HG03045 (cell line): ENCODE data around the gene HBP1.
A peak's percentile ranks its signal among the peaks of the same experiment; 100 is the strongest.
"Not testable (repeated sequence)": the region's sequence is repeated elsewhere in the genome, so short reads cannot be mapped to it uniquely, and the experiment has no call there.

Experiments
- ATAC-seq: cut with Tn5 transposase; IDR thresholded peaks from one replicate; pipeline ENCODE4 v1.9.1; 2021; ENCODE audit warnings: mild to moderate bottlenecking, moderate library complexity; ENCODE audit not compliant: unreplicated experiment

HBP1 gene

DNA sequence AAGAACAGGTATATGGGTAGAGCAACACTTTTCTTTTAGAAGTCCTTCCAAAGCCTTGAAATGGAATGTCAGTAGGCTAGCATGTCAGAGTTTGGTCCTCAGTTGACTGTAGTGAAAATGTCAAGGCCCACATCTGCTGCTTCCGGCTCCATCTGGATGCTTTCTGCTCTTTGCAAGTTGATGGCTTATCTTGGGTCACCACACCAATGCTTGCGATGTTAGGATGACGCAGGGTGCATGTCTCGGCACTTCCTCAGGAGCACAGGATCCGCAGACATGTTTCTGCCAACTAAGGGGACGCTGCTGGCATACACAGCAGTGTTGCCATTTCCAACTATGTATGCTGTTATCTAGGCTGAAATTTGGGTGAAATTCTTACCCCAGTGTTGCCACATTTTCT lies 14.0 kb upstream of the HBP1 start:
- no peak for ATAC-seq

DNA sequence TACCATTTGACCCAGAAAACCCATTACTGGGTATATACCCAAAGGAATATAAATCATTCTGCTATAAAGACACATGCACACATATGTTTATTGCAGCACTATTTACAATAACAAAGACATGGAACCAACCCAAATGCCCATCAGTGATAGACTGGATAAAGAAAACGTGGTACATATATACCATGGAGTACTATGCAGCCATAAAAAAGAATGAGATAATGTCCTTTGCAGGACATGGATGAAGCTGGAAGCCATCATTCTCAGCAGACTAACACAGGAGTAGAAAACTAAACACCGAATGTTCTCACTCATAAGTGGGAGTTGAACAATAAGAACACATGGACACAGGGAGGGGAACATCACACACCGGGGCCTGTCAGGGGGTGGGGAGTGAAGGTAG lies 13.1 kb upstream of the HBP1 start:
- ATAC-seq, result not testable (repeated sequence)

DNA sequence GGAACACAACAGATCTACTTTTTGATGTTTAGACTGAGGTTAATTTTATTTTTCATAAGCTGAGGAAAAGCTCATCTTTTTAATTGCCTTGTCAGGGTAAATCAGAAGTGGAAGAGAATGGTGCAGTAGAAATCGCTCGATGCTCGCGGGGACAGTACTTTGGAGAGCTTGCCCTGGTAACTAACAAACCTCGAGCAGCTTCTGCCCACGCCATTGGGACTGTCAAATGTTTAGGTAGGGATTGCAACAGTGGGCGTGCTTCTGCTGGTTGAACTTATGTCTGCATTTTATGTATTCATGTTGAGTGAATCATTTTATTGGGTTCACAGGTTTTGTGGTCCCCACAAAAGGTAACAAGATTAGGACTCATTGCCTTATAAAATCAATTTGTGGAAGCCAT lies 11.7 kb upstream of the HBP1 start:
- no peak for ATAC-seq

- ATAC-seq, result no peak
These were observed 10.8 kb upstream of the HBP1 start for GRCh38 chr7:107158028-107158427.

DNA sequence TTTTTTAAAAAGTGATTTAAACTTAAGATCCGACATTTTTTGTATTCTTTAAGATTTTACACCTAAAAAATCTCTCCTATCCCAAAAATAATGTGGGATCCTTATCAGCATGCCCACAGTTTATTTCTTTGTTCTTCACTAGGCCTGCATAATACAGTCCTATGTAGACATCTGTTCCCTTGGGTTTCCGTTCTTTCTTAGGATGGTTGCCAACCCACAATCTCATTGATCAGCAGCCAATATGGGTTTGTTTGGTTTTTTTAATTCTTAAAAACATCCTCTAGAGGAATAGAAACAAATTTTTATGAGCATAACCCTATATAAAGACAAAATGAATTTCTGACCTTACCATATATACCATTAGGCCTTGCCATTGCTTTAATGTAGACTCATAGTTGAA lies 8.4 kb upstream of the HBP1 start:
- no peak for ATAC-seq

- no peak for ATAC-seq
These were observed 7.4 kb upstream of the HBP1 start for GRCh38 chr7:107161415-107161814.

- ATAC-seq, result no peak
These were observed 6.3 kb upstream of the HBP1 start for GRCh38 chr7:107162475-107162874.

DNA sequence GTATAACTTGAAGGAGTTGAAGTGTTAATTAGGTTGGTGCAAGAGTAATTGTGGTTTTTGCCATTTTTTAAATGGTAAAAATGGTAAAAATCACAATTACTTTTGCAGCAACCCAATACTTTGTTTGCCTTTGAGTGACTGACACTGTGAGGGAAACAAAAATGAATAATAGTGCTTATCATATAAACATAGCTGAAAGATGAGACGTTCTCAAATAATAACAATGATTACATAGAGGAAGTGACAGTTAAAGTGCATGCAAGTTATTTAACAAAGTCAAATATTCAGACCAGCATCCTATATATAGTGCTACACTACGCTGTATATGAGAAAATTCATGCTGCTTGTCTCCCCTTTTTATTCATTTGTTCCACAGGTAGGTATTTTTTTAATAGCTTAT lies 4.7 kb upstream of the HBP1 start:
- ATAC-seq, result no peak

DNA sequence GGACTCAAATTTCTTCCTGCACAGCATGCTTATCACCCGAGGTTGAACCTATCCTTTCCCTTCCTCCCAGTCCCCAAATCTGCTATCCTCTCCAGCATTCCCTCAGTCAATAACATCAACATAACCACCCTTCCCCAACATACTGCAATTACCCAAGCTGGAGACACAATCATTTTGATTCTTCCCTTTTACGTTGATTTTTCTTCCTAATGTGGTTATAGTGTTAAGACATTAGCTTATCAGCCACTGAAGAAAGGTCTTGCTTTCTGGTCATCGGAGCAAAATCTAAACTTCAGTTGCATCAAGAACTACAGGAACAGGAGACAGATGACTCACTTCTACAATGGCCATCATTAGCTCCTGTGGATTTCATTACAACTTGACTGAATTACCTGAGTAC lies 3.5 kb upstream of the HBP1 start:
- no peak for ATAC-seq

- no peak for ATAC-seq
These were observed 1.9 kb upstream of the HBP1 start for GRCh38 chr7:107166736-107167426.

- ATAC-seq, result no peak
These were observed 1.1 kb upstream of the HBP1 start for GRCh38 chr7:107167483-107168232.

- peak; percentile 22 for ATAC-seq
These were observed 582 bp downstream of the HBP1 start for GRCh38 chr7:107169120-107170050.

DNA sequence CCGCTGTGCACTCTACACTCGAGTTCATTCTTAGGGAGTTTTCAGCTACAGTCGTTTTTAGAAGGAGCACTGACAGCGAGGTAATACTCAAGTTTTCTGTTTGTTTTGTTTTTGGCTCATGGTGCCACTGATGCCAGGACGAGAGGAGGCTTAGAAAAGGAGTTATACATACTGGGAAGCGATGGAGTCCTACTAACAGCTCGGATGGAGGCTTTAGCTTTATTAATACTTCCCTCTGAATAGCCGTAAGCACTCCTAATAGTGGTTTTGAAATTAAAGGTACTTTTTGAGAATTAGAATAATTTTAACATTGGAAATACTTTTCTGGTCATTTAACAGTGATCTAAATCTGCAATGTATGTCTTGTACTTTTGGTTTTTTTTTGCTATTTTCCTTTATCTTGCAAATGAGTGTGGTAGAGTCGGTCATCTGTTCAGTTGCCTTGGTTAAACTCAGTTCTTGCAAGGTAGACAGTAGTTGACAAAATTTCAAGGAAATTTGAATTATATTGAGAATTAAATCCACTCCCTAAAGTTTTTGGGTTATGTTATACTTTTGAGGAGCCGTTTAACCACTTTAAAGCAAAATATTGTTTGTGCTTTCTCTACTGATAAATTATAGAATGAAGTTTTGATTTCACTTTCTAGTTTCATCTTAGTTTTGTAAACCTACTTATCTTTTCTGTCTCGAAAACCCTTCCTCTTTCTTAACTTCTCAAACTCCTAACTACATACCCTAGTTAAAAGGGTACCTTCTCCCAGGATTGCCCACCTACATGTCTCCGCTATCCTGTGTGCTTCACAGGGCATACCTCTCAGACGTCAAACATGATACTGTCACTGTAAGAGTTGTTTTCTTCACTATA lies 1.5 kb downstream of the HBP1 start:
- ATAC-seq, result no peak

GRCh38 chr7:107171496-107171895 lies 2.7 kb downstream of the HBP1 start:
- no peak for ATAC-seq

DNA sequence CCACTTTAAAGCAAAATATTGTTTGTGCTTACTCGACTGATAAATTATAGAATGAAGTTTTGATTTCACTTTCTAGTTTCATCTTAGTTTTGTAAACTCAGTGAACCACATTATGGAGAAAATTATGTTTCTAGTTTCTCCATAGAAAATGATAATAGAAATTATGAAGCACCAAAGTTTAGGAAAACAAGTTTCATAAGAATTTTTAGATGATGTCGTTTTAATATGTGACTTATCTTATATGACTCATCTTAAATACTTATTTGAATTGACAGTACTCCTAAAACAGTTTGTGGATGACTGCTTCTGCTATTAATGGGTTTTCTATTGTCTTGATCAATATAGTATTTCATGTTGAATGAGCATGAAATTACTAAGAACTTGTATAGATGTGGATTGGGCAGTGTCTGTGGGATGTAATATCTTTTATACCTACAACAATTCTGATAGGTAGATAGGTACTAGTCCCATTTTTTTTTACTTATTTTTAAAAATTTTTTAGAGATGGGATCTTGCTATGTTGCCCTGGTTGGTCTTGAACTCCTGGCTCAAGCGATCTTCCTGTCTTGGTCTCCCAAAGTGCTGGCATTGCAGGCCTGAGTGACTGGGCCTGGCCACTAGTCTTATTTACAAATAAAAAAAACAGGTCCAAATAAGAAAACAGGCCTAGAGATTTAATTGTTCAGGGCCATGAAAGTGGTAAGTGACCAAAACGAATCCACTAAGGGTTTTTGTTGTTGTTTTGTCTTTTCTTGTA lies 3.7 kb downstream of the HBP1 start:
- no peak for ATAC-seq

DNA sequence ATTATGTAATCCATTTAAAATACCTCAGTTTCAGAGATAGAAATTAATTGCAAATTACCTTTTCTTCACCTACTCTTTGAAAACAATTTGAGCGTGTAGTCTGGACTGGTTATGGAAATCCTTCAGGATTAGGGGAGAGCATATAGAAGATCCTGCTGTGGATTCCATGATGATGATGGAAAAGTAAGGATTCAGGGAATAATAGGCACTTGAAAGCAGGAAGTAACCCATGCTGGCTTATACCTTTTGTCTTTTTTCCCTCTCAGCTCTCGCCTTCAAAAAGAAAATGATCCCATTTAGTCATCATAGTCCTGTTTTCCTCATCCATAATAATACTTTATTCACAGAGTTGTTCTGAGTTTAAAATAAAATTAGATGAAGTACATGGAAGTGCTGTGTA lies 4.4 kb downstream of the HBP1 start:
- ATAC-seq, result no peak

GRCh38 chr7:107173691-107174406 lies 5.0 kb downstream of the HBP1 start:
- ATAC-seq, result peak; percentile 55

DNA sequence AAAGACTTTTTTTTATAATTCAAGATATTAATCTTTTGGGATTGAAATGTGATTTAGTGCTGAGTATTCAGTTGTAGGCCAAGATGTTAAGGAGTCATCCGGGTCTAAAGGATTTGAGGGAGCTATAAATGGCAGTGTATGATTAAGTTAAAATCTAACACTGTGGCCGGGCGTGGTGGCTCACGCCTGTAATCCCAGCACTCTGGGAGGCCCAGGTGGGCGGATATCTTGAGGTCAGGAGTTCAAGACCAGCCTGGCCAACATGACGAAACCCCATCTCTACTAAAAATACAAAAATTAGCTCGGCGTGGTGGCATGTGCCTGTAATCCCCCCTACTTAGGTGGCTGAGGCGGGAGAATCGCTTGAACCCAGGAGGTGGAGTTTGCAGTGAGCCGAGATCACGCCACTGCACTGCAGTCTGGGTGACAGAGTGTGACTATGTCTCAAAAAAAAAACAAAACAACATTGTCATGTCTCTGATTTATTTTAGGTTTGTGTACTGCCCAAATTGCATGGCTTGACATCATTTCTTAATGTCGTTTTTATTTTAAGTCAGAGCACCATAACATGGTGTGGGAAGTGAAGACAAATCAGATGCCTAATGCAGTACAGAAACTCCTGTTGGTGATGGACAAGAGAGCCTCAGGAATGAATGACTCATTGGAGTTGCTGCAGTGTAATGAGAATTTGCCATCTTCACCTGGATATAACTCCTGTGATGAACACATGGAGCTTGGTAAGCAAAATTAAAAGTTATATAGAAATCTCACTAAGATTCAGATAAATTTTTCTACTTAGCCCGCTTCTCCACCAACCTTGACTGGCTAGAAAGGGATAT lies 10.7 kb downstream of the HBP1 start:
- no peak for ATAC-seq
